Measurements from ENCODE around the gene RAB18.
A peak's percentile ranks its signal among the peaks of the same experiment; 100 is the strongest.
"Not testable (repeated sequence)": the region's sequence is repeated elsewhere in the genome, so short reads cannot be mapped to it uniquely, and the experiment has no call there.

Gene RAB18

GRCh38 chr10:27504007-27504807 is at the start of gene RAB18:
Gene RAB18, plus strand, starts transcription at chr10:27504304. Its CDS starts 66 bp downstream, at chr10:27504370.
- DNase-seq = peak; percentile 100

DNA sequence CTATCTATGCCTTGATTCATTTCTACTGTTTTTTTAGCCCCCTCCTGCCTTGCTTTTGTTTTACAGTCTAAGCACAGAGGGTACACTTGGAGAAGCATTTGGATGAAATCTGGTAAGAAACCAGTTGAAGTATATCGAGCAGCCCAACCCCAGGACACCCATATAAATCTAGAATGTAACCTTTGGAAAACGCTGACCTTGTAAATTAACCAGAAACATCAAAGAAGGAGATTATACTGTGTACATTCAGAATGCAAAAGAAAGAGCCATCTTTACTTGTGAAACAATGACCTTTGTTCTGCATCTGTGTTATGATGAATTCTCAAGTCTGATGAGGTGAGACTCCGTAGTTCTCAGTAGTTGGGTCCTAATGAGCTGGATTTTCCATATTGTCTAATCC is 49.3 kb upstream of the RAB18 start:
- no peak for DNase-seq

DNA sequence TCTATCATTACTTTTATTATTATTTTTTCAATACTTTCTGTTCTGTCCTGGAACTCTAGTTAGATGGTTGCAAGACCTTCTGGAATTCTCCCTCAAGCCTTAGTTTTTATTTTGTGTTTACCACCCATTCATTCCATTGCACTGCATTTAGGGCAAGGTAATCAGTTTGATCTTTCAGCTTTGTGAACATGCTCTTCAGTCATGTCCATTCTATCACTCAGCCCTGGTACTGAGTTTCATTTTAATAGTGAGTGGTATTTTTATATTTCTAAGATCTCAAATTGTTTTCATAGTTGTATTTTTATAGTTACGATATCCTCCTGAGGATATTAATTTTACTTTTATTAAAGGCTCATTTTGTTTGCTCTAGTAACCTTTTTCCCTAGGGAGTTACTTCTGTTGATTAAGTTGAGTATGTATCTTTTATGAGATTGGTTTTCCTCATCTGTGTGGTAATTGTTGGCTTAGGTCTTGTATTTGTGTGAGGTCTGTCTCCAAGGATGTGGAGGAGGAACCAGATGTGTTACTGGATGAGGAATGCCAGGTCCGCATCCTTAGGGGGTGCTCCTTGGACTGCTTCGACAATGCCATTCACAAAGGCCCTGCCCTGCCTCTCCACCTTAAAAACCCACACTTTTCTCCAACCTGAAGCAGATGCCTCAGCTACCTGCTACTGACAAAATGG is 46.7 kb upstream of the RAB18 start:
- peak in 1 of 2 experiments; percentile 48 for DNase-seq

- DNase-seq = peak; percentile 53 to 70
These were observed 46.1 kb upstream of the RAB18 start for GRCh38 chr10:27457966-27458365.

DNA sequence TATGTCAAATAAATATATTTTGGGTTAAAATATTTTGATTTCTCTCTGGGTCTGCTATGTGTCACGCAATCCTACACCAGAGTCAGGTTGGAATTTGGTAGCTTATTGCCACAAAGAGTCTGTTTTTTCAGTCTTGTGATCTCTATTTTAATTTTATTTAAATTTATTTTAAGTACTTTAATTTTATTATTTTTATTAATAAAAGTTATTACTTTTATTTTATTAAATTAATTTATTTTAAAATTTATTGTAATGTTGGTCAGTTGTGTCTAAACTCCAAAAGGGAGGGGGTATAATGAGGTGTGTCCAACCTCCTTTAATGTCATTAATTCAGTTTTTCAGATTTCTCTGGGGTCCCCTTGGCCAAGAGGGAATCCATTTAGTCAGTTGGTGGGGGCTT is 42.8 kb upstream of the RAB18 start:
- no peak for DNase-seq

DNA sequence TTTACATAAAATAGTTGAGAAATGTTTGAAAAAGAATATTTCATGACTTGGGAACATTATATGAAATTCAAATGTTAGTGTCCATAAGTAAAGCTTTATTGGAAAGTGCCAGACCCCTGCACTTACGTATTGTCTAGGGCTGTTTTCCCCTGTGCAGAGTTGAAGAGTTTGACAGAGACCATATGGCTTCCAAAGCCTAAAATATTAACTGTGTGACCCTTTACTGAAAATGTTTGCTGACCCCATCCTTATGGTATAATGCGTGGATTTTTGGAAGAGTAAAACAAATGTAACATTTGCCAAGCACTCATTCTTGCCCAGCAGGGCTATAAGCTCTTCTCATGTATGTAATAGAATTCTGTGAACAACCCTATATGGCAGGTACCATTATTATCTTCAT is 40.1 kb upstream of the RAB18 start:
- no peak for DNase-seq

DNA sequence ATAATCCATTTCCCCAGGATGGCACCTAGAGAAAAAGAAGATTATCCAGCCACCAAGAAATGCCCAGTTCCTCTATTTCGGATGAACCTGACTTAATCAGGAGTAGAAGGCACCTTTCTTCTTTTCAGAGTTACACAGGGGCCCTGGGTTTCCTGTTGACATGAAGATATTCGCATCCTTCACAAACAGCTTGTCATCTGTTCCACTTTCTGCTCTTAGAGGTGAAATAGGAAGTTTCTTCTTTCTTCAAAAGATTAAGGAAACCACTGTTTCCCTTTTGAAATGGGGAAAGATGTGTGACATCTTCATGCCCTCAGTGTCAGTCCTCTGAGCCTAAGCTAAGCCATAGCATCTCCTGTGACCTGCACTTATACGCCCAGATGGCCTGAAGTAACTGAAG is 39.1 kb upstream of the RAB18 start:
- peak; percentile 37 to 42 for DNase-seq

DNA sequence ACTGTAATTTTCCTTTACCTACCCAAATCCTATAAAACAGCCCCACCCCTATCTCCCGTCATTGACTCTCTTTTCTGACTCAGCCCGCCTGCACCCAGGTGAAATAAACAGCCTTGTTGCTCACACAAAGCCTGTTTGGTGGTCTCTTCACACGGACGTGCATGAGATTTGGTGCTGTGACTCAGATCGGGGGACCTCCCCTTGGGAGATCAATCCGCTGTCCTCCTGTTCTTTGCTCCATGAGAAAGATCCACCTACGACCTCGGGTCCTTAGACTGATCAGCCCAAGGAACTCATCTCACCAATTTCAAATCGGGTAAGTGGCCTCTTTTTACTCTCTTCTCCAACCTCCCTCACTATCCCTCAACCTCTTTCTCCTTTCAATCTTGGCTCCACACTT is 38.5 kb upstream of the RAB18 start:
- DNase-seq = not testable (repeated sequence)

DNA sequence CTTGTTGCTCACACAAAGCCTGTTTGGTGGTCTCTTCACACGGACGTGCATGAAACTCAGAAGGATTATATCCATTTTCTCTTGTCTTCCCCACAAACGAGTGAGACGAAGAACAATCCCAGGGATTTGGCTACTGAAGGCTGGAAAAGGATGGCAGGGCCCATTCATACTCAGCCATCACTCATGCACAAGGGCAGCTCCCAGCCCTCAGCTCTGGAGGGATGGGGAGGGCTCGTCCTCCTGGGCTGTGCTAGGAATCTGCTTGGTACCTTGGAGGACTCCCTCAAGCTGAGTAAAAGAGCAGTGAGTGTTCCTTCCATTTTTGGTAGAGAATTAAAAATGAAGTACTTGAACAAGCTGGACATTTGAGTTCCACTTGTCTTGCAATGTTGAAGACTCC is 33.2 kb upstream of the RAB18 start:
- no peak for DNase-seq

DNA sequence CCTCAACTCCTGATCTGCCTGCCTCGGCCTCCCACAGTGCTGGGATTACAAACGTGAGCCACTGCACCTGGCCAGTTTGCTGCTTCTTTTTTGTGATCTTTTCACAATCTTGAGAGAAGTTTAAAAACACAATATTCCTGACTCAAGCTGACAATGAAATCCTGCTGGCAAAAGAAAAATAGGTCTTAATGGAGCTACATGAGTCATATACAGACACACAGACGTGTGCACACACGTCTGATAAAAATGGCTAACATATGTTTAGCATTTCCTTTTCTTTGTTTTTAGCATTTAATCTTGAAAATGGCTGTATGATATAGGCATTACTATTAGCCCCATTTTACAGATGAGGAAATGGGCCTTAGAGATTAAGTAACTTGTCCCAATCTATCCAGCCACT is 29.4 kb upstream of the RAB18 start:
- no peak for DNase-seq

- DNase-seq = no peak
These were observed 25.1 kb upstream of the RAB18 start for GRCh38 chr10:27479016-27479415.

- DNase-seq = peak; percentile 48 to 55
These were observed 22.6 kb upstream of the RAB18 start for GRCh38 chr10:27481486-27481885.

DNA sequence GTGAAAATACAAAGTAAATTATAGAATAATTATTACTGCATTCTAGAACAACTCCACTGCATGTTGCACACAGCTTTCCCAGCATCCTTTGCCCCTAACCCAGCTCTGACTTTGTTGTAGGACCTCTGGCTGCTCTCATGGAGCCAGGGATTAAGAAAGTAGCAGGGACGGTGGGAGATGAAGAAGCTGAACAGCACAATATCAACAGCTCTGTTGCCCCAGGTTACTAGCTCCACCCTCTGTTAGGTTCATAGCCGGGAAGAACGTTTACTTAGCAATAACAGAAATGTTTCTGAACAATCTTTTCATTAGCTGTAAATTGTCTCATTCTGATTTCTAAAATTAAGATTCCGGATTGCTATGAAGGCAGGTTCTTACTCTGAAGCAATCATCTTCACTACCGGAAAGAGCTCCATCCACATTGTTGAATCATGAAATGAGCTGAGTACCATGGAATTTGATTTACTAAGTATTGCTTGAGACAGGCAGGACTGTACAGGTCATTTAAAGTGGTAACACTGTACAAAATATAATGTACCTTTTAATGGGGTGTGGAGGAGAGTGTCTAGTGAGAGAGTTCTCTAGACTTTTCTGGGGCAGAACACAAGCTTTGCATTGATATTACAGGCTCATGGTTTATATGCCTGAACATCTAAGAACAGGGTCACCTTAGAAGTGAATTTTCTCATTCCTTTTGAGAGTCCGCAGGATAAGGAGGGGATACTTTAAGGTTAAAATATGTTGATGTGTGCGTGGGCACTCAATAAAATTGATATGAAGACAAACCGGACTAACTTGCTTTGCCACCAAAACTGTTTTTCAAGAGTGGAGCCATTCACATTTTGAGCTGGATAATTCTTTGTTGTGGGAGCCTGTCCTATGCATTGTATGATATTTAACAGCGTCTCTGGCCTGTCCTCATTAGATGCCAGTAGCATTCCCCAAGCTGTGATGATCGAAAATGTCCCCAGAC is 20.8 kb upstream of the RAB18 start:
- DNase-seq = no peak

DNA sequence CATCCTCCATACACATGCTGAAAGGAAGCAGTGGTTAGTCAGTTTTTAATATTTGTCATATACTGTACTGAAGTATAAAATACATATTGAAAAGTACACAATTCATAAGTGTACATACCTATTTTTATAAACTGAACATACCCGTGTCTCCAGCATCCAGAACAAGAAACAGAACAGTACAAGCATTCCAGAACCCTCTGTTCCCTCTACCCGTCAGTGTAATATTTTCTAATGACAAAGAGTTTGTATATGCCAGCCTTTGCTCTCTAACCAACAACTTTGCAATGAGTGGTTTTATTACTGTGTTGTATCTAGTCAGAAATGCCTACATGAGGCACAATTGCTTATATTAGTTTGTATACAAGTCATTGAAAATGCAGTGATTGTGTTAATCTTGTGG is 18.7 kb upstream of the RAB18 start:
- no peak for DNase-seq

DNA sequence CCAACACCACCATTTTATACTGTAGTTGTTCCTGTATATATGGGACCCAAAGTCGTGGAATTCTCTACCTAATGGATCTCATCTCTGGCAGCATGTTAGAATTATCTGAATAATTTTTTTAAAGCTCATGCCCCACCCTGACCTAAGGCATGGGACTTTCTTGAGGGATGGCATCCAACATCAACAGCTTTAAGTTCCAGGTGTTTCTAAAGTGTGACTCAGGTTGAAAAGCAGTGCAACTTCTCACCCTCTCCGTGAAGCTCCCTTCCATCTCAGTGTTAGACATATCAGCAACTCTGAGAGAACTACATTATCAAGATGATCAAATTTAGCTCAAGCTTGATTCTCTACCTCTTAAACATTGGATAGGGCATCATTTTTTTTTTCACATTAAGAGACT is 18.1 kb upstream of the RAB18 start:
- DNase-seq = no peak

GRCh38 chr10:27490807-27491206 is 13.3 kb upstream of the RAB18 start:
- DNase-seq = no peak

DNA sequence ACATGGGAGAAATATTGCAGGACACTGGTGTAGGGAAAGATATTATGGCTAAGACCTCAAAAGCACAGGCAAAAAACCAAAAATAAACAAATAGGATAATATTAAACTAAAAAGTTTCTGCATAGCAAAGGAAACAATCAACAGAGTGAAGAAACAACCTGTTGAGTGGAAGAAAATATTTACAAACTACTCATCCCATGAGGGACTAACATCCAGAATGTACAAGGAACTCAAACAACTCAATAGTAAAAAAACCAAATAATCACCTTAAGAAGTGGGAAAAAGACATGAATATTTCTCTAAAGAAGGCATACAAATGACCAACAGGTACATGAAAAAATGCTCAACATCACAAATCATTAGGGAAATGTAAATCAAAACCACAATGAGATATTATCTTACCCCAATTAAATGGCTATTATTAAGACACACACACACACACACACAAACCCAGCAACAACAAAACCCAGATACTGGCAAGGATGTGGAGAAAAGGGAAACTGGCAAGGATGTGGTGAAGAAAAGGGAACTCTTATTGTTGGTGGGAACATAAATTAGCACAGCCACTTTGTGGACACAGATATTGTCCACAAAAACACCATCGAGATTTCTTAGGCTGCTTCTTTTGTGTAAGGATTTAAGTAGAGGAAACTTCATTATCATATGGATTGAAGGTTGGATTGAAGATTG is 9.8 kb upstream of the RAB18 start:
- DNase-seq = peak; percentile 45 to 64

- no peak for DNase-seq
These were observed 8.0 kb upstream of the RAB18 start for GRCh38 chr10:27496137-27496536.

DNA sequence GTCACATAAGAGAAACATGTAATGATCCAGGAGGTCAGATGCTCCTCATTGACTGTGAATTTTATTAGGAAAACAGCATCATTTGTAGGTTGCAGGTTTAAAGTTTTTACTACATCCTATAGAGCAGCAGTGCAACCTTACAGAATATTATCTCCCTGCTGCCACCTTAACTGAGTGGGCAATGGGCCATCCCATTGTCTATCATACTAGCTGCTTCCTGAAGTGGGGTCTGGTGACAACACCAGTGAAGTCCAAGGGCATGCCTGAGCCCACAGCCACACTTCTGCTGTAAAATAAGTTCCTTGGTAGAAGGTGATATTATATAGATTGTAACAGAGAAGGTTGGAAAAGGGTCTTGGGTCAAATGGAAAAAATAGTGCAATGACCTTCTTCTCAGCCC is 4.0 kb upstream of the RAB18 start:
- no peak for DNase-seq

DNA sequence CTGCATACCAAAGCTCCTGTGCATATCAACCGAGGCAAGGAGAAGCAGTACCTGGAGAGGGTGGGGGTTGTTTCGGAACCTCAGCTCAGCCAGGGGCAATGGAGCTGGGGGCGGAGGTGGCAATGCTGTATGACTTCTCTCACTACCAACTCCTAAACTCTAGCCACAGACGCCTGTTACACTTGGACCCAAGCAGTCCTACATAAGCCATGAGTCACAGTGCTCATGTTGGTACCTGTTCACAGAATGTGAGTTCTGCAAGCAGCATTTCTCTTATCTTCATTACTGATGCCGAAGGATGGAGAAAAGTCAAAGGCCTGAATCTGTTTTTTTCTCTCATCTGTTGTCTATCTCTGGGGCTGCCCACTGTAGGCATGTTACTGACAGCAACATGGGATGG is 3.2 kb upstream of the RAB18 start:
- DNase-seq = no peak

GRCh38 chr10:27503498-27504006 is 552 bp upstream of the RAB18 start:
- DNase-seq = no peak

DNA sequence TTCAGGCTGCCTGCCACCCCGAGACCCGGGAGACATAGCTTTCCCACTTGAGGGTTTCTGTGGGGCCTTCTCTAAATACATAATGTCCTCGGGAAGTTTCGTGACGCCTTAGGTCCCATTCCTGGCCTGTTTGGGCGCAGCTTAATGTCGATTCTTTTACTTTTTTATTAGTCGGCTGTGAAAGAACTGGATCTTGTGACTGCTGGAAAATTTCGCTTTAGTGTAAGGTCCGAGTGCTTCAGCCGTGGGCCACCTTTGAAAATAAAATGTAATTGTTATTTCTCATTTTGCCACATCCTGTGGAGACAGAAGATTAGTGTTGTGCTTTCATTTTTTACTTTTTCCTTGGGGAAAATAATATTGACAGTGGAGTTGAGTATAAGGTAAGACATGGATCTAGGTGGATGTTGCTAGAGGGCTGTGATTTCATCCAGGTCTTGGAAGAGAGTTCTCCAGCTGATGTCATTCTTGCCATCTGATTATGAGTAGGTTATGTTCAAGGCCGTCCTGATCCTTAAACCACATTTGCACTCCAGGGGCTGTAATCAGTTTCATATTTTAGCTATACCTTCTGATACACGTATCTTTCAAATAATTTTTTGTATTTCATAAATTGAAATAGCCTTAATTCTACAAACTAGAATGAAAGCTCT is 830 bp downstream of the RAB18 start:
- no peak for DNase-seq

All from Kasumi-1 (cell line).